ENCODE results near the gene DYNLL2. TPM values are rescaled to one million over a fixed set of nuclear protein-coding genes. Genes with fewer than 3 reads are reported as not detected.
"Not testable (repeated sequence)": the region's sequence is repeated elsewhere in the genome, so short reads cannot be mapped to it uniquely, and the experiment has no call there.

DYNLL2 gene
- total RNA-seq, 2 donors from 2014 or later: 20.6 to 28.5 TPM

DNA sequence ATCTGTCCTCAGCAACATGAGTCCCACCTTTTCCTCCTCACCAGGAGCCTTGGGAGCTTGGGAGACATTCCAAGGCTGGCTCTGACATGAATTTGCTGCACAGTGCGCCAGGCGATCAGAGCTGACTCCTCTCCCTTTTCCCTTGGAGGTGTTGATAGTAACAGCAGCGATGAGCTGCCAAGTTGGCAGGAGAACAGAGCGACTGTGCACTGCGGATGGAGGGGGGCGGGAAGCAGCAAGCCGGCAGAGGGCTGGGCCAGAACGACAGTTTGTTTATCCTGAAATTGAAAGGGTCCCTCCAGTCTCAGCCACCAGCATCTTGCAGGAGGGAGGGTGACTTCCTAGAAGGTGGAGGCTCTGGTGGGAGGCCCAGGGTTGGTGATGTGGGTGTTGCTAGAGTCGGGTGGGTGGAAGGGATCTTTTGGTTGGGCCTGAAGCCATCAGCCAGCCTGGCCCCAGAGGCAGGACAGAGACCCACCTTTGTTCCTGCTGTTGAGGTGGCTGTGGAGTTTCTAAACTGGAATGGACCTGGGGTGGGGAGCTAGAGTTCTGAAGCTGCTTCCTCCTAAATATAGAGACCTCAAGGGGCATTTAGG, 22.5 kb upstream of the DYNLL2 start:
- TF ChIP-seq CTCF (IDR thresholded peaks at IDR 0.05): no peak
- H3K27ac ChIP-seq: no peak overlapping the region

DNA sequence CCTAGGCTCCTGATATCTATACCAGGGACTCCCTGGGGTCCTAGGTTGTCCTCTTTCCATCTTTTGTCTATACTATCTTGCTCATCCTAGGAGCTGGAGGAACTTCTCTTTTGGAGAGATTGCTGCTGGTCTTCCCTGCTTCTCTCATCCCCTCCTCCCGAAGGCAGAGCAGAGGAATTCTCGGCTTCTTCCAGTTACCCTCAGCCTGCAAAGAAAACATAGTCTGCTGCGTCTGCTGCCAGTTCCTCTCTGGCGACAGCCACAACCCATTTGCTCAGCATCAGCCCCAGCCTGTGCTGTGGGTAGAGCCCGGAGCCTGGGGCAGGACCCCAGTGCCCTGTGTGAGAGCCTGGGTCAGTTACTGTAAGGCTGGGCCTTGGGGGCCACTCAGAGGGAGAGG, 21.5 kb upstream of the DYNLL2 start:
- Histone ChIP-seq H3K27ac (no peak overlapping the region), H3K9me3 (no peaks in the 10 kb centered on the region), H3K4me3 (no peak overlapping the region), H3K36me3 (no peaks in the 10 kb centered on the region), H3K27me3 (replicated peaks; ENCODE audit: insufficient read depth) (no peaks in the 10 kb centered on the region), H3K4me1 (ENCODE audit: control insufficient read depth in 1 of 2, low read depth in 2 of 2) (no peaks in the 10 kb centered on the region)
- ATAC-seq (ENCODE audit: insufficient number of reproducible peaks, low FRiP score, low read depth): no peak
- DNase-seq (ENCODE audit: low spot score): no peak
- no peak for TF ChIP-seq CTCF (IDR thresholded peaks at IDR 0.05)

More for the DNA sequence above, 22.5 kb upstream of the DYNLL2 start:
- ATAC-seq (ENCODE audit: insufficient number of reproducible peaks, low FRiP score, low read depth): no peak
- H3K9me3 ChIP-seq: no peaks in the 10 kb centered on the region
- H3K27me3 ChIP-seq (replicated peaks; ENCODE audit: insufficient read depth): no peaks in the 10 kb centered on the region
- DNase-seq (ENCODE audit: low spot score): no peak
- H3K36me3 ChIP-seq: no peaks in the 10 kb centered on the region
- no peak overlapping the region for H3K4me3 ChIP-seq
- H3K4me1 ChIP-seq (ENCODE audit: control insufficient read depth in 1 of 2, low read depth in 2 of 2): no peaks in the 10 kb centered on the region

DNA sequence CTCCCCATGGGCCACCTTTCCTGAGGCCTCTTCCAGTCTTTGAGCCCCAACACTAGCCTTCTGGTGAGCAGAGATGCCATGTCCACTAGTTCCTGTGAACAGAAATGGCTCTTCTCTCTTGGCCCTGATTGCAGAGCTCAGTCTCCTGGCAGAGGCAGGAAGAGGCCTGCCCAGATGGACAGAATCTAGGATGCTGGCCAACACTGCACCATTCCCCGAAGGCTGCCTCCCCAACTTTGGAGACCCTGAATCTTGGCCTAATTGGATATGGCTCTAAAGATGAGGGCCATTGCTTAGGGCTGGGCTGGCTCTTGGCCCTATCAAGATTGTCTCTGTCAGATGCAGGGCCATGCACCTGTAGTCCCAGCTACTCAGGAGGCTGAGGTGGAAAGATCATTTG, 18.0 kb upstream of the DYNLL2 start:
- Histone ChIP-seq H3K4me3 (no peak overlapping the region), H3K27me3 (replicated peaks; ENCODE audit: insufficient read depth) (no peaks in the 10 kb centered on the region), H3K9me3 (no peaks in the 10 kb centered on the region), H3K36me3 (no peaks in the 10 kb centered on the region), H3K27ac (no peak overlapping the region), H3K4me1 (ENCODE audit: control insufficient read depth in 1 of 2, low read depth in 2 of 2) (no peaks in the 10 kb centered on the region)
- ATAC-seq (ENCODE audit: insufficient number of reproducible peaks, low FRiP score, low read depth) (no peak), DNase-seq (ENCODE audit: low spot score) (no peak)
- TF ChIP-seq CTCF (IDR thresholded peaks at IDR 0.05): no peak

GRCh38 chr17:58066401-58066800, 16.8 kb upstream of the DYNLL2 start:
- DNase-seq (ENCODE audit: low spot score): no peak
- no peak overlapping the region for H3K4me3 ChIP-seq
- no peak for TF ChIP-seq CTCF (IDR thresholded peaks at IDR 0.05)
- no peaks in the 10 kb centered on the region for H3K27me3 ChIP-seq (replicated peaks; ENCODE audit: insufficient read depth)
- no peaks in the 10 kb centered on the region for H3K4me1 ChIP-seq (ENCODE audit: control insufficient read depth in 1 of 2, low read depth in 2 of 2)
- H3K36me3 ChIP-seq: no peaks in the 10 kb centered on the region
- no peaks in the 10 kb centered on the region for H3K9me3 ChIP-seq
- no peak overlapping the region for H3K27ac ChIP-seq
- ATAC-seq (ENCODE audit: insufficient number of reproducible peaks, low FRiP score, low read depth): no peak

DNA sequence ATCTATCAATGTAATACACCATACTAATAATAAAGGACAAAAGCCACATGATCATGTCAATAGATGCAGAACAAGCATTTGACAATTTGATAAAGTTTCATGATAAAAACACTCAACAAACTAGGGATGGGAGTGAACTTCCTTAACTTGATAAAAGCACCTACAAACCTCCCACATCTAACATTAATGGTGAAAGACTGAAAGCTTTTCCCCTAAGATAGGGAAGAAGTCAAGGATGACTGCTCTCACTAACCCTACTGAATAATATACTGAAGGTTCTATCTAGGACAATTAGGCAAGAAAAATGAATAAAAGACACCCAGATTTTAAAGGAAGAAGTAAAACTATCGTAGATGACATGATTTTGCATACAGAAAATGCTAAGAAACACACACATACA, 10.4 kb upstream of the DYNLL2 start:
- TF ChIP-seq CTCF (IDR thresholded peaks at IDR 0.05): no peak
- Histone ChIP-seq H3K4me1 (ENCODE audit: control insufficient read depth in 1 of 2, low read depth in 2 of 2) (no peaks in the 10 kb centered on the region), H3K36me3 (no peaks in the 10 kb centered on the region), H3K27ac (no peak overlapping the region), H3K9me3 (no peaks in the 10 kb centered on the region), H3K4me3 (no peak overlapping the region), H3K27me3 (replicated peaks; ENCODE audit: insufficient read depth) (no peaks in the 10 kb centered on the region)
- ATAC-seq (ENCODE audit: insufficient number of reproducible peaks, low FRiP score, low read depth): no peak
- DNase-seq (ENCODE audit: low spot score): no peak

DNA sequence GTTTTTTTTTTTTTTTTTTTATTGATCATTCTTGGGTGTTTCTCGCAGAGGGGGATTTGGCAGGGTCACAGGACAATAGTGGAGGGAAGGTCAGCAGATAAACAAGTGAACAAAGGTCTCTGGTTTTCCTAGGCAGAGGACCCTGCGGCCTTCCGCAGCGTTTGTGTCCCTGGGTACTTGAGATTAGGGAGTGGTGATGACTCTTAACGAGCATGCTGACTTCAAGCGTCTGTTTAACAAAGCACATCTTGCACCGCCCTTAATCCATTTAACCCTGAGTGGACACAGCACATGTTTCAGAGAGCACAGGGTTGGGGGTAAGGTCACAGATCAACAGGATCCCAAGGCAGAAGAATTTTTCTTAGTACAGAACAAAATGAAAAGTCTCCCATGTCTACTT, 10.0 kb upstream of the DYNLL2 start:
- DNase-seq (ENCODE audit: low spot score); H3K27me3 ChIP-seq (replicated peaks; ENCODE audit: insufficient read depth); H3K27ac ChIP-seq; H3K9me3 ChIP-seq; H3K36me3 ChIP-seq; ATAC-seq (ENCODE audit: insufficient number of reproducible peaks, low FRiP score, low read depth); H3K4me3 ChIP-seq; H3K4me1 ChIP-seq (ENCODE audit: control insufficient read depth in 1 of 2, low read depth in 2 of 2): not testable (repeated sequence)

GRCh38 chr17:58074406-58074805, 8.8 kb upstream of the DYNLL2 start:
- not testable (repeated sequence) for H3K4me1 ChIP-seq (ENCODE audit: control insufficient read depth in 1 of 2, low read depth in 2 of 2); H3K36me3 ChIP-seq; ATAC-seq (ENCODE audit: insufficient number of reproducible peaks, low FRiP score, low read depth); DNase-seq (ENCODE audit: low spot score); H3K9me3 ChIP-seq; H3K27ac ChIP-seq; H3K4me3 ChIP-seq; H3K27me3 ChIP-seq (replicated peaks; ENCODE audit: insufficient read depth)

Measured in thoracic aorta (tissue), 2 donors.